Measurements from ENCODE around the gene TGFBRAP1.

GRCh38 chr2:105301646-105302045 is 27.9 kb downstream of the TGFBRAP1 start:
- TF ChIP-seq, protein P1, sequence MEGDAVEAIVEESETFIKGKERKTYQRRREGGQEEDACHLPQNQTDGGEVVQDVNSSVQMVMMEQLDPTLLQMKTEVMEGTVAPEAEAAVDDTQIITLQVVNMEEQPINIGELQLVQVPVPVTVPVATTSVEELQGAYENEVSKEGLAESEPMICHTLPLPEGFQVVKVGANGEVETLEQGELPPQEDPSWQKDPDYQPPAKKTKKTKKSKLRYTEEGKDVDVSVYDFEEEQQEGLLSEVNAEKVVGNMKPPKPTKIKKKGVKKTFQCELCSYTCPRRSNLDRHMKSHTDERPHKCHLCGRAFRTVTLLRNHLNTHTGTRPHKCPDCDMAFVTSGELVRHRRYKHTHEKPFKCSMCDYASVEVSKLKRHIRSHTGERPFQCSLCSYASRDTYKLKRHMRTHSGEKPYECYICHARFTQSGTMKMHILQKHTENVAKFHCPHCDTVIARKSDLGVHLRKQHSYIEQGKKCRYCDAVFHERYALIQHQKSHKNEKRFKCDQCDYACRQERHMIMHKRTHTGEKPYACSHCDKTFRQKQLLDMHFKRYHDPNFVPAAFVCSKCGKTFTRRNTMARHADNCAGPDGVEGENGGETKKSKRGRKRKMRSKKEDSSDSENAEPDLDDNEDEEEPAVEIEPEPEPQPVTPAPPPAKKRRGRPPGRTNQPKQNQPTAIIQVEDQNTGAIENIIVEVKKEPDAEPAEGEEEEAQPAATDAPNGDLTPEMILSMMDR (IDR thresholded peaks at IDR 0.05; ENCODE audit: low read depth, low read length, missing input control) = no peak
- TF ChIP-seq RXRA (IDR thresholded peaks at IDR 0.05) = no peak
- TF ChIP-seq RAD21 (IDR thresholded peaks at IDR 0.05) = no peak
- TF ChIP-seq FOXA1 (IDR thresholded peaks at IDR 0.05) = no peak
- no peak for TF ChIP-seq SP1 (IDR thresholded peaks at IDR 0.05)
- TF ChIP-seq TAF1 (conservative IDR thresholded peaks at IDR 0.05) = no peak
- TF ChIP-seq GABPA (IDR thresholded peaks at IDR 0.05 in 1 of 2, conservative IDR thresholded peaks at IDR 0.05 in 1 of 2) = no peak

Data from liver (tissue), 3 donors.